LNCAP (cell line): ENCODE data around the gene UNC13D.

Experiments
- TF ChIP-seq, protein P1 (sequence below): fragments of 450-650 bp; IDR thresholded peaks from 2 replicates; pipeline ENCODE4 v1.5.1; 2017; ENCODE audit warnings: mild to moderate bottlenecking

UNC13D gene

GRCh38 chr17:75817571-75817970 is 26.6 kb downstream of the UNC13D start:
- TF ChIP-seq, protein P1, sequence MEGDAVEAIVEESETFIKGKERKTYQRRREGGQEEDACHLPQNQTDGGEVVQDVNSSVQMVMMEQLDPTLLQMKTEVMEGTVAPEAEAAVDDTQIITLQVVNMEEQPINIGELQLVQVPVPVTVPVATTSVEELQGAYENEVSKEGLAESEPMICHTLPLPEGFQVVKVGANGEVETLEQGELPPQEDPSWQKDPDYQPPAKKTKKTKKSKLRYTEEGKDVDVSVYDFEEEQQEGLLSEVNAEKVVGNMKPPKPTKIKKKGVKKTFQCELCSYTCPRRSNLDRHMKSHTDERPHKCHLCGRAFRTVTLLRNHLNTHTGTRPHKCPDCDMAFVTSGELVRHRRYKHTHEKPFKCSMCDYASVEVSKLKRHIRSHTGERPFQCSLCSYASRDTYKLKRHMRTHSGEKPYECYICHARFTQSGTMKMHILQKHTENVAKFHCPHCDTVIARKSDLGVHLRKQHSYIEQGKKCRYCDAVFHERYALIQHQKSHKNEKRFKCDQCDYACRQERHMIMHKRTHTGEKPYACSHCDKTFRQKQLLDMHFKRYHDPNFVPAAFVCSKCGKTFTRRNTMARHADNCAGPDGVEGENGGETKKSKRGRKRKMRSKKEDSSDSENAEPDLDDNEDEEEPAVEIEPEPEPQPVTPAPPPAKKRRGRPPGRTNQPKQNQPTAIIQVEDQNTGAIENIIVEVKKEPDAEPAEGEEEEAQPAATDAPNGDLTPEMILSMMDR = no peak

DNA sequence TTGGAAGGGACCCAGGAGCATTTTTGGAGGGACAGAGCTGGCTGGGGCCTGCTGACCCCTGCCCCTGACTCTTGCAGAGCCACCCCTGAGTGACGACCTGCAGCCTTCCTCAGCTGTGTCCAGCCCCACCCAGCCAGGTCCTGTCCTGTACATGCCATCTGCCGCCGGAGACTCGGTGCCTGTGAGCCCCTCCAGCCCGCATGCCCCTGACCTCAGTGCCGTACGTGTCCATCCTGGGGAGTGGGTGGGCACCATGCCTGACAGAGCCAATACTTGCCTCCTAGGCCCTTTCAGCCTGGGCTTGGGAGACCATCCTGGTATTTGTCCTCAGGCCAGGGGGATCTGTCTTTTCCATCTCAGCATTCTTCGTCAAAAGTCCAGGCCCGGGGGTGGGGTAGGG is 27.5 kb downstream of the UNC13D start:
- TF ChIP-seq, protein P1 = no peak

- TF ChIP-seq, protein P1 = no peak
These were observed 28.8 kb downstream of the UNC13D start for GRCh38 chr17:75815399-75815798.

DNA sequence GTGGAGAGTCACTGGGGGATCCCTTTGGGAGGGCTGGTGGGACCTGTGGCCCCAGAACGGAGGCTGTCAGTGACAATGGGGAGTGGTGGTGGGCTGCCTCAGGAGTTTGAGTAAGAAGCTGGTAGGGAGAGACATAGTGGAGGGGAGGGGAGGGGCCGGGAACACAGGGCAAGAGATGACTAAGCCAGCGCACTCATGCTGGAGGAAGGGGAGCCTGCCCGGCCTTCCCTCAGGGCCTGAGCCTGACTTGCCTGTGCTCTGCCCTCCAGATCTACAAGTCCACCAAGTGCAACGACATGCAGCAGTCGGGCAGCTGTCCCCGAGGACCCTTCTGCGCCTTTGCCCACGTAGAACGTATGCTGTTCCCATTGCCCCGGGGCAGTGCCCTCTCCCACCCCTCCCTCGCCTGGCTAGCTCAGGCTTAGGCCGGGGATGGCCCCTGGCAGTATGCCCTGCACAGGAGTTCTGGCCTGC is 29.3 kb downstream of the UNC13D start:
- TF ChIP-seq, protein P1 = no peak

DNA sequence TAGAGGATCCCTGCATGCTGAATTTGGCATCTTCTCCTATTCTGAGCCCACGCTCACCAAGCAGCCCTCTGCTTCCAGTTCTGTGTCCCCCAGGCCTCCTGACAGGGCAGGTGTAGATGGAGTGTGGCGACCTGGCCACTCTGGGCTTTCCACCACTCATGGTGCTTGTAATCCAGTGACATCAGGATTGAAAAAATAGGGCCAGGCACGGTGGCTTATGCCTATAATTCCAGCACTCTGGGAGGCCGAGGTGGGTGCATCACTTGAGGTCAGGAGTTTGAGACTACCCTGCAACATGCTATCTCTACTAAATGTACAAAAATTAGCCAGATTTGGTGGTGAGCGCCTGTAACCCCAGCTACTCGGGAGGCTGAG is 30.2 kb downstream of the UNC13D start:
- TF ChIP-seq, protein P1 = no peak

DNA sequence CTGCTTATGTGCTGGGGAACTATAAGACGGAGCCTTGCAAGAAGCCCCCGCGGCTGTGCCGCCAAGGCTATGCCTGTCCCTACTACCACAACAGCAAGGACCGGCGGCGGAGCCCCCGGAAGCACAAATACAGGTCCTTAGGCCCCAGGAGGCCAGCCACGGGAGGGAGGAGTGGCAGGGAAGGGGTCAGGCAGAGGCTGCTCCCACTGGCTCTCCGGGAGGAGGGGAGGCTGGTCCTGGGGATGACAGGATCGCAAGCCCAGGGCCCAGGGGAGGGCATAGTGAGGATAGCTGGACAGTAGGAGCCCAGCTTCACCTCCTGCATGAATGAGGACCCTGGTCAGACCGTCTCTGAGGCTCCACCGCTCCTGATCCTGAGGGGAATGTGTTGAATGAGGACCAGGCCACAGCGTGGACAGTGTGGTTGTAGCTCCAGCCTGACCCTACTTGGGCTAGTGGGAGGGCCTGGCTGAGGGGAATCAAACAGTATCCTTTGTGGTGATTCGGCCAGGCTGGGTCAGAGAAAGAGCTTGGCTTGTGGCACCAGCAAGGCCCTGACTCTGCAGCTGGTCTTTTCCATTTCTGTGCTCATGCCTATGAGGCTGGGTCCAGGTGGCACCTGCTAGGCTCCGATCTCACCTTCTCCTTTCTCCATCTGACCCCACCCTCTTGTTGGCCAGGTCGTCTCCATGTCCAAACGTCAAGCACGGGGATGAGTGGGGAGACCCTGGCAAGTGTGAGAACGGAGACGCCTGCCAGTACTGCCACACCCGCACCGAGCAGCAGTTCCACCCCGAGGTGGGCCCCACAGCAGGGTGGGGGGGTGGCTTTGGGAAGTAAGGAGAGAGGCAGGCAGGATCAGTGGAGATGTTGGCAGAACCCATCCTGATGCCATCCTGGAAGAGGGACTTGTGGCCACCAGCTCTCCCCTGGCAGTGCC is 30.9 kb downstream of the UNC13D start:
- TF ChIP-seq, protein P1 = no peak

- TF ChIP-seq, protein P1 = no peak
These were observed 31.8 kb downstream of the UNC13D start for GRCh38 chr17:75812096-75813013.
